Hepatocyte (in vitro differentiated cells): ENCODE measurements around the gene GJD2. TPM values are rescaled to one million over a fixed set of nuclear protein-coding genes. Genes with fewer than 3 reads are reported as not detected.

Experiments
- DNase-seq: peaks from one replicate; pipeline ENCODE4 v3.0.0-alpha.2; 2016; ENCODE audit warnings: low spot score
- H2AFZ ChIP-seq: fragments of 200-600 bp; sonication (generic); 2 replicates; pipeline ENCODE4 v1.6.0; 2016; ENCODE audit warnings: antibody characterized with exemption, mild to moderate bottlenecking
- H3K27ac ChIP-seq: fragments of 200-600 bp; sonication (generic); 2 replicates; pipeline ENCODE4 v1.5.1; 2016; ENCODE audit warnings: mild to moderate bottlenecking
- H3K27me3 ChIP-seq: fragments of 200-600 bp; sonication (generic); 2 replicates; pipeline ENCODE4 v1.6.1; 2016
- H3K36me3 ChIP-seq: fragments of 200-600 bp; sonication (generic); replicated peaks from 2 replicates; pipeline ENCODE4 v1.5.1; 2016; ENCODE audit warnings: low read depth; ENCODE audit not compliant: insufficient read depth
- H3K4me1 ChIP-seq: fragments of 200-600 bp; sonication (generic); 2 replicates; pipeline ENCODE4 v1.5.1; 2016; ENCODE audit warnings: mild to moderate bottlenecking, moderate library complexity; ENCODE audit not compliant: insufficient read depth
- H3K4me2 ChIP-seq: fragments of 200-600 bp; sonication (generic); 2 replicates; pipeline ENCODE4 v1.6.0; 2016
- H3K4me3 ChIP-seq: fragments of 200-600 bp; sonication (generic); 2 replicates; pipeline ENCODE4 v1.5.1; 2016; ENCODE audit warnings: mild to moderate bottlenecking
- H3K79me2 ChIP-seq: fragments of 200-600 bp; sonication (generic); 2 replicates; pipeline ENCODE4 v1.6.0; 2017; ENCODE audit warnings: mild to moderate bottlenecking
- H3K9me2 ChIP-seq: fragments of 200-600 bp; sonication (generic); replicated peaks from 2 replicates; pipeline ENCODE4 v1.6.0; 2017; ENCODE audit warnings: mild to moderate bottlenecking; ENCODE audit not compliant: insufficient read depth
- H3K9me3 ChIP-seq: fragments of 200-600 bp; sonication (generic); 2 replicates; pipeline ENCODE4 v1.5.1; 2016; ENCODE audit warnings: low read depth, mild to moderate bottlenecking
- H4K20me1 ChIP-seq: fragments of 200-600 bp; sonication (generic); 2 replicates; pipeline ENCODE4 v1.6.0; 2016; ENCODE audit warnings: mild to moderate bottlenecking; ENCODE audit not compliant: insufficient read depth, poor library complexity, severe bottlenecking
- EZH2 ChIP-seq: fragments of 200-600 bp; sonication (generic); IDR thresholded peaks from 2 replicates; pipeline ENCODE4 v1.6.1; 2016; ENCODE audit warnings: antibody characterized with exemption, mild to moderate bottlenecking, borderline replicate concordance
- EZH2phosphoT487 ChIP-seq: fragments of 200-600 bp; sonication (generic); IDR thresholded peaks from one replicate; pipeline ENCODE4 v1.6.1; 2018; ENCODE audit warnings: antibody characterized with exemption, mild to moderate bottlenecking, low read depth, moderate library complexity; ENCODE audit not compliant: unreplicated experiment, severe bottlenecking
- WGBS: methylation state at CpG from one replicate; pipeline ENCODE4 v1.1.6; 2016; ENCODE audit warnings: low lambda C conversion rate; ENCODE audit errors: missing lambda C conversion rate; 5-methylcytosine and 5-hydroxymethylcytosine counted together
- polyA plus RNA-seq: library from polyadenylated mRNA; unstranded; fragments of >200 nt; fragmentation: Nextera tagmentation; extraction: Ambion mirVana; gene quantifications from 2 replicates; pipeline ENCODE4 v1.2.1, GENCODE V29; 2016
- total RNA-seq: library from RNA; depleted of rRNA; stranded (reverse); fragments of >200 nt; gene quantifications from 2 replicates; pipeline ENCODE4 v1.2.3, GENCODE V29; 2014
- TF ChIP-seq, protein P1 (sequence below): fragments of 200-600 bp; sonication (generic); IDR thresholded peaks from 2 replicates; pipeline ENCODE4 v1.5.1; 2016; ENCODE audit warnings: antibody characterized with exemption, mild to moderate bottlenecking; ENCODE audit not compliant: poor library complexity

The GJD2 gene
- total and polyA plus RNA-seq, 2 experiments from 2014 or later = 0.07 TPM; not detected in 1

DNA sequence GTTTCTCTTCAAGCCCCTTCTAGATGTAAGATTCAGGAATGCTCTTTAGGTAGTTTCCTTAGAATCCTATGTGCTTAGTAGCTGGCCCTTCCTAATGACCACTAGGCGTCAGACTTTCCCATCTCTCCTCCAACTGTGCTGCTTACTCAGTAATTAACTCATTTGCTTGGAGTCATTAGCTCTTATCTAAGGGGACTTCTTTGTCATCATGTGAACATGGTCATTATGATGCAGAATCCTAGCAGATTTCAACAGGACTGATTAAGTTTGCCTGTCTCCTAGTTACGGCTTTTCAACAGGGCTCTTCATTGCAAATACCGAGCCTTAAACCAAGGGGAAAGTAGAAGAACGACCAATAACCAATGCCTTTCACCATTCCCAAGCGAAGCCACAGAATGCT, 46.4 kb downstream of the GJD2 start:
- no peaks in the 10 kb centered on the region for H3K79me2 ChIP-seq
- no peak overlapping the region for H2AFZ ChIP-seq
- H3K4me2 ChIP-seq = no peak overlapping the region
- no peaks in the 10 kb centered on the region for H4K20me1 ChIP-seq
- H3K27me3 ChIP-seq = peaks cover 12% of the 10 kb centered on the region
- no peaks in the 10 kb centered on the region for H3K9me3 ChIP-seq
- no peaks in the 10 kb centered on the region for H3K4me1 ChIP-seq
- DNase-seq = peak; percentile 66
- no peak overlapping the region for H3K4me3 ChIP-seq
- 56% methylated on average over 5 of the region's 5 CpGs for WGBS
- no peaks in the 10 kb centered on the region for H3K9me2 ChIP-seq
- H3K27ac ChIP-seq = no peak overlapping the region
- H3K36me3 ChIP-seq = no peaks in the 10 kb centered on the region
- no peak for TF ChIP-seq EZH2phosphoT487
- TF ChIP-seq, protein P1, sequence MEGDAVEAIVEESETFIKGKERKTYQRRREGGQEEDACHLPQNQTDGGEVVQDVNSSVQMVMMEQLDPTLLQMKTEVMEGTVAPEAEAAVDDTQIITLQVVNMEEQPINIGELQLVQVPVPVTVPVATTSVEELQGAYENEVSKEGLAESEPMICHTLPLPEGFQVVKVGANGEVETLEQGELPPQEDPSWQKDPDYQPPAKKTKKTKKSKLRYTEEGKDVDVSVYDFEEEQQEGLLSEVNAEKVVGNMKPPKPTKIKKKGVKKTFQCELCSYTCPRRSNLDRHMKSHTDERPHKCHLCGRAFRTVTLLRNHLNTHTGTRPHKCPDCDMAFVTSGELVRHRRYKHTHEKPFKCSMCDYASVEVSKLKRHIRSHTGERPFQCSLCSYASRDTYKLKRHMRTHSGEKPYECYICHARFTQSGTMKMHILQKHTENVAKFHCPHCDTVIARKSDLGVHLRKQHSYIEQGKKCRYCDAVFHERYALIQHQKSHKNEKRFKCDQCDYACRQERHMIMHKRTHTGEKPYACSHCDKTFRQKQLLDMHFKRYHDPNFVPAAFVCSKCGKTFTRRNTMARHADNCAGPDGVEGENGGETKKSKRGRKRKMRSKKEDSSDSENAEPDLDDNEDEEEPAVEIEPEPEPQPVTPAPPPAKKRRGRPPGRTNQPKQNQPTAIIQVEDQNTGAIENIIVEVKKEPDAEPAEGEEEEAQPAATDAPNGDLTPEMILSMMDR = peak; percentile 78

DNA sequence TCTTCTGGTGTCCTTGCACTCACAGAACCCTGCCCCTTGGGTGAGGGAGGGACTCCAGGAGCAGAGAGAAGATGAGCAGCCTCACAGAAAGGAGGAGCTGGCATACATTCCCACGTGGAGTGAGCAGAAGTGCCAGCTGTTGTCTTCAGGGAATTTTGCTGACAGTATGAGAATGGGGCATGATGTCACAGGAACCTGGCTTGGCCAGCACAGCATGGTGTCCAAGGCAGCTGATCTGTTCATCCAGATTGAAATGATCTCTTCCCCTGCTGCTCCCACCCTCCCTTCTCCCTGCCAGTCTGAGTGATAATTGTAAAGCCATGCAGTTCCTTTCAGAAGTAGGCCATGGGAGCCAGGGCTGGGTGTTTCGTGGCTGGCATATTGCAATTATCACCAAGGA, 53.3 kb downstream of the GJD2 start:
- 61% methylated on average over 2 of the region's 2 CpGs for WGBS
- no peaks in the 10 kb centered on the region for H3K4me1 ChIP-seq

More for the DNA sequence above, 53.3 kb downstream of the GJD2 start:
- Histone ChIP-seq H3K9me2 (no peaks in the 10 kb centered on the region), H3K27me3 (peaks cover 13% of the 10 kb centered on the region), H3K9me3 (no peaks in the 10 kb centered on the region), H3K4me3 (no peak overlapping the region), H3K79me2 (no peaks in the 10 kb centered on the region), H3K36me3 (no peaks in the 10 kb centered on the region), H3K27ac (no peak overlapping the region), H3K4me2 (no peak overlapping the region), H2AFZ (no peak overlapping the region), H4K20me1 (no peaks in the 10 kb centered on the region)
- no peak for DNase-seq
- TF ChIP-seq EZH2 (no peak), EZH2phosphoT487 (no peak)
- TF ChIP-seq, protein P1 = no peak

Other genes with a start within 250 kb of the GJD2 start
- 30.4 and 38.7 TPM in 2 replicates for gene GOLGA8B, start 171.3 kb downstream of the GJD2 start, total RNA-seq
- gene GOLGA8B, start 171.3 kb downstream of the GJD2 start, polyA plus RNA-seq = 45.8 and 71.6 TPM in 2 replicates
- 0.96 and 1.7 TPM in 2 replicates for gene ACTC1, start 40.6 kb upstream of the GJD2 start, total RNA-seq
- 4.7 and 5.0 TPM in 2 replicates for gene ACTC1, start 40.6 kb upstream of the GJD2 start, polyA plus RNA-seq
- 31.0 and 39.8 TPM in 2 replicates for gene AQR, start 214.7 kb upstream of the GJD2 start, total RNA-seq
- gene AQR, start 214.7 kb upstream of the GJD2 start, polyA plus RNA-seq = 11.5 and 15.3 TPM in 2 replicates
- gene ZNF770, start 233.3 kb upstream of the GJD2 start, total RNA-seq = 31.2 and 34.8 TPM in 2 replicates
- 32.6 and 32.8 TPM in 2 replicates for gene ZNF770, start 233.3 kb upstream of the GJD2 start, polyA plus RNA-seq